GM19328 (cell line): Measurements from ENCODE around the gene LGALS3BP.

Experiments
- ATAC-seq: cut with Tn5 transposase; IDR thresholded peaks from one replicate; pipeline ENCODE4 v1.9.1; 2021; ENCODE audit warnings: mild to moderate bottlenecking, moderate library complexity; ENCODE audit not compliant: unreplicated experiment

LGALS3BP gene

DNA sequence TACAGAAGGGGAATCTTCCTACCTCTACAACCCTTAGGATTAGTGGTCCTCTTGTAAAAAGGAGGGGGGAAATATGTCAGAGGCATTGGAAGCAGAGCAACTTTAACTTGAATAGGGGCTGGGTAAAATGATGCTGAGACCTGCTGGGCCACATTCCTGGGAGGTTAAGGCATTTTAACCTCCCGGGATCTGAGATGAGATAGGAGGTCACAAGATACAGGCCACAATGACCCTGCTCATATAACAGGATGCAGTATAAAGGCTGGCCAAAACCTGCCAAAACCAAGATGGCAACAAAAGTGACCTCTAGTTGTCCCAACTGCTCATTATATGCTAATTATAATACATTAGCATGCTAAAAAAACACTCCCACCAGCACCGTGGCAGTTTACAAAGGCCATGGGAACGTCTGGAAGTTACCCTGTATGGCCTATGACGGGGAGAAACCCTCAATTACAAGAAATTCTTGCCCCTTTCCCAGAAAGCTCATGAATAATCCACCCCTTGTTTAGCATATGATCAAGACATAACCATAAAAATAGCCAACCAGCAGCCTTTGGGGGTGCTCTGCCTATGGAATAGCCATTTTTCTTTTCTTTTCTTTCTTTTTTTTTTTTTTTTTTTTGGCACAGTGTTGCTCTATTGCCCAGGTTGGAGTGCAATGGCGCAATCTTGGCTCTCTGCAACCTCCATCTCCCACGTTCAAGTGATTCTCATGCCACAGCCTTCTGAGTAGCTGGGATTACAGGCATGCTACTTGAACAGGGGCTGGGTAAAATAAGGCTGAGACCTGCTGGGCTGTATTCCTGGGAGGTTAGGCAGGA lies 38.0 kb upstream of the LGALS3BP start:
- ATAC-seq = no peak

DNA sequence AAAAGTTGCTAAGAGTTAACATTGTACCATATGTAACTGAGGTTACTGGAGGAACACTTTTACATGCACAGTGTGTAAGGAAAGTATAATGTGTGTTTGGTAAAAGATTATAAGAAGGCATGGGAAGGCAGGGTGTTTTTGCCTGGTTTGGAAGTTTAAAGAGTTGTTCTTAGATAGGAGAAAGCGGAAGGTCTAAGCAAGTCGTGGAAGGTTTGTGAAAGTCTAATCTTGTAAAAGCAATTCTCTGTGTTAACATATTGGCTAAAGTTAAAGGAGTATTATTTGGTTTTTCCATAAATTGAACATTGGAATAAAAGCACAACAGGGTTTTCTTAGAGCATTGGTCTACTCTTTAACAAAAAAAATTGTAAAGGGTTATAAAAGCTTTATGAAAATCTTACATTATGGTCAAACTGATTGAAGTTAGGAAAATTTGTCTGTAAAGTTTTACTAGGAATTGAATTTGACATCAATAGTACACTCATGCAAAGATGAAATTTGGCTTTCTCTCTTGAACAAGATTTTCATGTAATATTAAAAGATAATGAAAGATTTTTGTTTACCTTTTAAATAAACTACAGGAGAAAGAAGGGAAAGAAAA lies 34.5 kb upstream of the LGALS3BP start:
- no peak for ATAC-seq

GRCh38 chr17:79012563-79013134 lies 32.9 kb upstream of the LGALS3BP start:
- ATAC-seq = no peak

GRCh38 chr17:79011451-79012147 lies 31.9 kb upstream of the LGALS3BP start:
- ATAC-seq = no peak

DNA sequence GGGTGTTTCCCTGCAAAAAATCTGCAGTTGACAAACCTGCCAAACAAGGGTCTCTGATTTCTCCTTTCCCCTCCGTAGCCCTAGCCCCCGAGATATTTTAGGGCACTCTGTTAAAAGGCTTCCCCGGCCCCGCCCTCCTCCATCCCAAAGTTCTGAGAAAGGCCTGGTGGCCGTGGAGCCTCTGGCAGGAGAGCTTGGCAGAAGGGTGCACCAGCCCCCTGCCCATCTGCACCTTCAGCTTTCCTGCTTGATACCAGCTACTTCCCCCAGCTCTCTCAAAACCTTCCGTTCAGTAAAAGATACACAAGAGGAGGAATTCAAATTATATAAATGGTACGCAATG lies 30.6 kb upstream of the LGALS3BP start:
- no peak for ATAC-seq

DNA sequence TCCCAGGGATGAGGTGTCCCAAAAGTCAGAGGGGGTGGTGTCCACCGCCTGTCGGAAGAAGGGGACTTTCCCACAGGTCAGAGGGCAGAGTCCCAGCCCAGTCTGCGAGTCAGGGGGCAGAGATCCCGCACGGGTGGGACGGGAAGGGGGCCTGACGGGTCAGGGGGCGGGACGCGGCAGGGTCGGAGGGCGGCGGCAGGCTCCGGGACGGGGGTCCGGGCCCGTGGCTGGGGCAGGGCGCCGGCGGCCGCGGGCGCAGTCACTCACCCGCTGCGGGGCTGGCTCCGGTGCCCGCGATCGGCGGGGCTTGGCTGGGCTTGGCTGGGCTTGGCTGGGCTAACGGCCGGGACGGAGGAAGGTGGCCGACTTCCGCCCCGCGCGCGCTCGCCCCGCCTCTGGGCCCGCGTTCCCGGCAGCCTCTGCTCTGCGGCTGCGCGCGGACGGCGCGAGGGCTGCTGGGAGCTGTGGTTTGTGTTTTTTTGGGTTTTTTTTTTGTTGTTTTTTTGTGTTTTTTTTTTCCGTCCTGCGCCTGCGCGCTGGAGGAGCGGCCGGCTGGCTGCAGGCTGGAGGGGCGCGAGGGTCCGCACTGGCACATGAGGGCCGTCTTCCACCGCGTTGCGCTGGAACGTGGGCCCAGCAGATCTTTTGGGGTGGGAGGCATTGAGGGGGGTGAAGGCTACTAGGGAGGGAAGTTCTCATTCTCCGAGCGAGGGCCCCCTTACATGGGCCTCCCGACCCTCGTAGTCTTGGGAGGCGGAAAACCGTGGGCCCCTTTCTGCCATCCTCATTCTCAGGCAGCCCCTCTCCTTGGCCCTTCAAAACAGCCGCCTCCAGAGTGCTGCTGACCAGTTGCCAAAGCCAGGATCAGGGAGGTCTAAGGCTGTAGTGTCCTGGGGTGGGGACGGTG lies 29.9 kb upstream of the LGALS3BP start, which contains the start of gene CANT1:
CANT1 (minus strand) TSS at position 368 of the 907 bp plus-strand sequence. CDS start 12,142 bp downstream, outside the sequence.
- peak; percentile 92 for ATAC-seq

DNA sequence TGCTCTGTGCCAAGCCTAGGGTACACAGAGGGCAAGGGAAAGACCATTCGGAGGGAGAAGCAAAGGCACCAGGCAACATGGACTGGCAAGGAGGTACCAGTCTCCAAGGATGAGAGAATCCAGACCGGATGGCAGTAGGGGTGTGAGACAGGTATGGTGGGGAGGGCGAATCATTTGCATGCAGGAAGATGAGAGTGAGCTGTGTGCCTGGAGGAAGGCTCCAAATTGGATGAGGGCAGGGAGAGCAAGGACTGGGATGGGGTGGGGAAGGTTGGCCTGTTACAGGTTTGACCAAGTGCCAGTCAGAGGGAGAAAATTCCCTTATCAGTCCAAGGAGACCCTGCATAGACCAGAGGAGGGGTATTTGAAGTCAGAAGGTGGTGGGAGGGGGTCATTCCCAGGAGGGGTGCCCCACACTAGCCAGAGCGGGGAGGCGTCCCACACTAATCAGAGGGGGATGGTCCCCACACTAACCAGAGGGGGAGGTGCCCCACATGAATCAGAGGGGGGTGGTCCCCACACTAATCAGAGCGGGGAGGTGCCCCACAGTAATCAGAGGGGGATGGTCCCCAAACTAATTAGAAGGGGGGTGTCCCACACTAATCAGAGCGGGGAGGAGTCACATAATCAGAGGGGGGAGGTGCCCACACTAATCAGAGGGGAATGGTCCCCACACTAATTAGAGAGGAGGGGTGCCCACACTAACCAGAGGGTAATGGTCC lies 29.1 kb upstream of the LGALS3BP start:
- no peak for ATAC-seq

GRCh38 chr17:79007504-79008381 lies 28.0 kb upstream of the LGALS3BP start:
- ATAC-seq = no peak

GRCh38 chr17:79006794-79007503 lies 27.2 kb upstream of the LGALS3BP start:
- ATAC-seq = no peak

GRCh38 chr17:79006046-79006445 lies 26.3 kb upstream of the LGALS3BP start:
- no peak for ATAC-seq

DNA sequence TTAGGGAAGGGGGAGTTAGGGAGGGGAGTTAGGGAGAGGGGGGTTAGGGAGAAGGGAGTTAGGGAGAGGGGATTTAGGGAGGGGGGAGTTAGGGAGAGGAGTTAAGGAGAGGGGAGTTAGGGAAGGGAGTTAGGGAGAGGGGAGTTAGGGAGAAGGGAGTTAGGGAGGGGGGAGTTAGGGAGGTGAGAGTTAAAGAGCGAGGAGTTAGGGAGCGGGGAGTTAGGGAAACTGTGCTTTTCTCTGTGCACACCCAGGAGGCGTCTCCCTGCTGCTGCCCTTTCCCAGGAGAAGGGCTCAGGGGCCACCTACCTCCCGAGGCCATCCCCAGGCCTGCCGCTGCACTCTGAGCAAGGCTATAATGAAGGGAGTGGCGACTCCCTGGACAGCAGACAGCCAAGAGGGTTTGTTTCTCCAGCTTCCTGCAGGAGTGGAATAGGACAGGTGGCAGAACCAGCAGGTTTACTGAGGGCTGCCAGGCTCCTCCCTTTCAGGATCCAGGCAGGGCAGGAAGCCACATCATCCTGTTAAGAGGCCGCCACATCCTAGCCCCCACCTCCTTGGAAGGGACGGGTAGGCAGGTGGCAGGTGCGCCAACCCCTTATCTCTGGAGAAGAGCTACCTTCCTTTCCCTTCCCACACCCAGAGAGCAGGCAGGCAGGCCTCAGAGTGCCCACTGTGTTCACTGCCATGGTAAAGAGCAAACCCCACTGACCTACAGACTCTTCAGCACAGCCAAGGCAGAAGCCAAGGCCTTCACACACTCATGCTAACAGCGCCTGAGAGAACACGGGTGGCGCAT lies 25.5 kb upstream of the LGALS3BP start:
- no peak for ATAC-seq

- no peak for ATAC-seq
Observed at GRCh38 chr17:79003661-79004411, 24.1 kb upstream of the LGALS3BP start.

DNA sequence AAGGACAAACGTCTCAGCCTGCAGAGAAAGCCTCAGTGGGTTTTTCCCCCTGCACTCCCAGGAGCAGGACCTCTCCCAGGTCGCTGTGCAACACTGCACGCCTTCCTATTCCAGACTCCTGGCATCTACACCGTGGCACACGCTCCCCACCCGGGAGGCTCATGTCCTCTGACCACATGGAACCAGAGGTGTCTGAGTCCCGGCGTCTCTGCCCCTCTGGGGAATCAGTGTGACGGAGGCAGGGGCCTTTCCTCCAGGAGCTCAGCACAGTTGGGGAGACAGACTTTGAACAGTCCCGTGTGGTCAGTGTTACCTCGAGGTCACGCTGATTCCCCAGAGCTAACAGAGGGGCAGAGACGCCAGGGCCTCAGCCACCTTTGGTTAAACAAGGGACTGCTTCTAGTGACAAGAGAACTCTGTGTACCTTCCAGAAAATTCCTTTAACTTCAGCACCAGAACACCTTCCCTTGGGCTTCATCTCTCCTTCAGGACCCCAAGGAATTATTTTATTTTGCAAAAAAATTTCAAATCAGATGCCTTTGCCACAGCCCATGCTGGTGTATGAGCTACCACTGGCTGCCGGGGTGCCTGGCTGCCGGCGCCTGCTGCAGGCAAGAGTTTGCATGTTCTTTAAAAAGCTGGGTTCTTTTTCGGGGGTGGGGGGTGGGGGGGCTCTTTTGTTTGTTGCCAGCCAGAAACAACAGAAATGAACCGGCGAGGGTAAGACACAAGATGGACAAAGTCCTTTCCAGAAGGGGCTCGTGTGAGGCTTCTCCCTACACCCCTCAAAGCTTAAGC lies 23.3 kb upstream of the LGALS3BP start:
- ATAC-seq = no peak

DNA sequence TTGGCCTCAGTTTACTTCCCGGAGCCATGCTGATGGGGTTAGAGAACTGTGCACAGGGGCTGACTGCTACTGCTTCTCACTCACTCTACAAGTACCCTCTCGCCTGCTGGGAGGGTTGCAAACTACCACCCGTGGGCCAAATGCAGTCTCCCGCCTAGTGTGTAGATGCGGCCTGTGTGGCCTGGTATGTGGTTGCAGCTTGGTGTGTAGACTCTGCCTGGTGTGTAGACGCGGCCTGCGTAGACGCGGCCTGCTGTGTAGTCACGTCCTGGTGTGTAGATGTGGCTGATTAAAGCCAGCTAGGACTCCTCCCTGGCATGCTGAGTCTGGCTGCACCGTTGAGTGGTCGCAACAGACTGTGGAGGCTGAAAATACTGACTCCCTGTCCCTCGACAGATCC lies 22.6 kb upstream of the LGALS3BP start:
- ATAC-seq = no peak

DNA sequence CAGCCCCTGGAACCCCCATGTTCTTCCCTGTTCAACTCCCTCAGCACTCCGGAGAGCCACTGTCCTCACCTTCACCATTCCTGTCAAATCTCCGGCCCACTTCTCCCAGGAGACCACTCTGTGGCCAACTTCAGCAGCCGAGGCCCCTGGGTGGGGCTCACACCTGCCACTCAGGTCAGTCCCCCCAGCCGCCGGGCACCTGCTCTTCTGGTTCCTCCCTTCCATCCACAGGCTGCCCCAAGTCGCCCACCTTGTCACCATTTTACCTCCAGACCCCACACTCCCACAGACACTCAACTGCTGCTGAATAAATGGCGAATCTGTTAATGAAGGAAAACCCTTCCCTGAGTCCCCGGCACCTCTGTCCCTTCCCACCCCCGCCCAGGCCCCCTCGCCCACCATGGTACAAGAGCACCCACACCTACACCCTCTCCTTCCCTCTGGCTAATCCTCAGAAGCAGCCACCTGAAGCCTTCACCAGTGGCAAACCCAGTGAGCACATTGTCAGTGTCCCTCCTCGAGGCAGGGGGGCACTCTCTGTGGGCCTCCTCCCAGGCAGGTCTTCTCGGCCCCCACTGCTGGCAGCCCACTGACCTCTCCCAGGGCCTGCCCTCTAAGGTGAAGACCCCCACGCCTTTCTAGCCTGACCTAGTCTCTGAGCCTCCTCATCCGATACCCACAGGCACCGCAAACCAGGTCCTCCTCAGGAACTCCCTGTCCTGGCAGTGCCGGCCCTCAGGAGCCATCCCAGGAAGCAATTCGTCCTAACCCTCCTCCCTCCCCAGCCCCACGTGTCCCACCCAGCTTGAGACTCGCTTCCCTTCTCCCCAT lies 21.7 kb upstream of the LGALS3BP start:
- ATAC-seq = no peak
